HepG2 (cell line): ENCODE measurements around the gene NUDT22. TPM values are rescaled to one million over a fixed set of nuclear protein-coding genes. Genes with fewer than 3 reads are reported as not detected.

Experiments used
- ATAC-seq: fragments of 200-7000 bp; cut with Tn5 transposase; 3 replicates; pipeline ENCODE4 v1.9.1; 2020; ENCODE audit warnings: mild to moderate bottlenecking, moderate library complexity
- BruUV-seq: library from RNA; stranded (reverse); fragments of 400-500 nt; replicated peaks from 2 replicates; lab custom pipeline; 2021; lab: Mats Ljungman, UMichigan
- CTCF ChIA-PET: fragments of 300-600 bp; formaldehyde crosslinking; extraction: SDS; loops from one replicate; lab custom pipeline; 2021; ENCODE audit warnings: low total read pairs, inconsistent platforms, low intra/inter-chr PET ratio; lab: Yijun Ruan, JAX
- POLR2A ChIA-PET: fragments of 350-600 bp; sonication (Branson Sonifier 250); formaldehyde crosslinking; loops from one replicate; lab custom pipeline; 2020; ENCODE audit warnings: antibody characterized with exemption, inconsistent platforms; lab: Yijun Ruan, JAX
- DNase-seq: peaks from one replicate; pipeline ENCODE4 v3.0.0-alpha.2; 2015; ENCODE audit warnings: low spot score
- FAIRE-seq: peaks from 3 replicates; lab custom pipeline; 2011; peaks lifted over from hg19 to GRCh38; lab: Jason Lieb, UNC
- H2AFZ ChIP-seq: one replicate; pipeline ENCODE4 v1.6.1; 2011; ENCODE audit warnings: low read length, inconsistent platforms
- H3K27ac ChIP-seq: fragments of 300-600 bp; 3 replicates; pipeline ENCODE4 v1.8.0; 2011; ENCODE audit warnings: mixed run types, mild to moderate bottlenecking, mixed read lengths, low read length, inconsistent platforms; ENCODE audit not compliant: insufficient read depth; ENCODE audit errors: extremely low read length
- H3K27me3 ChIP-seq, 2 experiments: fragments of 200-600 bp in 1 of 2; 2 replicates in 1 of 2; 3 replicates in 1 of 2; pipeline versions ENCODE4 v1.6.0 to v1.8.0; 2011; ENCODE audit warnings: low read length in 2 of 2, mild to moderate bottlenecking in 2 of 2, moderate library complexity in 2 of 2, inconsistent platforms in 1 of 2; ENCODE audit not compliant: insufficient read depth in 2 of 2, control insufficient read depth in 1 of 2
- H3K36me3 ChIP-seq, 2 experiments: fragments of 200-600 bp in 1 of 2; replicated peaks in 1 of 2; 2 replicates in 1 of 2; 3 replicates in 1 of 2; pipeline versions ENCODE4 v1.5.1 to v1.8.0; 2011; ENCODE audit warnings: low read length in 2 of 2, inconsistent platforms in 1 of 2; ENCODE audit not compliant: insufficient read depth in 2 of 2, control insufficient read depth in 1 of 2
- H3K4me1 ChIP-seq: 2 replicates; pipeline ENCODE4 v1.5.1; 2012; ENCODE audit warnings: low read length, inconsistent platforms; ENCODE audit not compliant: insufficient read depth
- H3K4me2 ChIP-seq: 2 replicates; pipeline ENCODE4 v1.6.0; 2011; ENCODE audit warnings: low read depth, low read length, inconsistent platforms
- H3K4me3 ChIP-seq, 3 experiments: fragments of 200-600 bp in 1 of 3; sonication (generic), shearing (Covaris generic) in 1 of 3; replicated peaks in 1 of 3; 2 replicates each; pipeline ENCODE4 v1.5.1; 2011 to 2016; ENCODE audit warnings: low read length in 3 of 3, inconsistent platforms in 2 of 3, low read depth in 2 of 3, mild to moderate bottlenecking in 2 of 3, control low read depth in 1 of 3, mixed read lengths in 1 of 3; ENCODE audit not compliant: insufficient read depth in 1 of 3
- H3K79me2 ChIP-seq: one replicate; pipeline ENCODE4 v1.6.1; 2011; ENCODE audit warnings: low read length, inconsistent platforms; ENCODE audit not compliant: insufficient read depth
- H3K9ac ChIP-seq: 2 replicates; pipeline ENCODE4 v1.6.0; 2011; ENCODE audit warnings: mild to moderate bottlenecking, low read depth, low read length, inconsistent platforms; ENCODE audit not compliant: insufficient read depth
- H3K9me3 ChIP-seq: 2 replicates; pipeline ENCODE4 v1.5.1; 2012; ENCODE audit warnings: mild to moderate bottlenecking, low read length
- H4K20me1 ChIP-seq: 2 replicates; pipeline ENCODE4 v1.6.0; 2011; ENCODE audit warnings: inconsistent platforms, mild to moderate bottlenecking, low read length, moderate library complexity; ENCODE audit not compliant: insufficient read depth
- FOXA1 ChIP-seq, 2 experiments: fragments of 450-650 bp in 1 of 2; sonication (generic) in 1 of 2; formaldehyde crosslinking in 1 of 2; IDR thresholded peaks; 2 replicates each; pipeline versions ENCODE4 v1.4.0 to v1.6.1; 2016 to 2020; ENCODE audit warnings: missing genetic modification reagents in 1 of 2
- HCFC1 ChIP-seq: fragments of 150-350 bp; IDR thresholded peaks from 2 replicates; pipeline ENCODE4 v1.6.1; 2014; ENCODE audit warnings: low read depth, low read length
- KLF15 ChIP-seq: sonication (generic); formaldehyde crosslinking; IDR thresholded peaks from 2 replicates; pipeline ENCODE4 v1.8.1; 2023; ENCODE audit warnings: borderline replicate concordance, mild to moderate bottlenecking, inconsistent platforms, missing genetic modification reagents, mixed read lengths
- MEIS2 ChIP-seq: sonication (generic); formaldehyde crosslinking; IDR thresholded peaks from 2 replicates; pipeline ENCODE4 v1.9.0; 2021; ENCODE audit warnings: mild to moderate bottlenecking, missing genetic modification reagents
- MLLT10 ChIP-seq: sonication (generic); formaldehyde crosslinking; IDR thresholded peaks from 2 replicates; pipeline ENCODE4 v1.4.0; 2020; ENCODE audit warnings: missing genetic modification reagents
- MZF1 ChIP-seq: sonication (generic); formaldehyde crosslinking; IDR thresholded peaks from 2 replicates; pipeline ENCODE4 v1.8.1; 2023; ENCODE audit warnings: mild to moderate bottlenecking, missing genetic modification reagents, borderline replicate concordance
- NFE2 ChIP-seq: sonication (generic); formaldehyde crosslinking; IDR thresholded peaks from 2 replicates; pipeline ENCODE4 v1.4.0; 2020; ENCODE audit warnings: missing genetic modification reagents
- NFE2L1 ChIP-seq: sonication (generic); formaldehyde crosslinking; IDR thresholded peaks from 2 replicates; pipeline ENCODE4 v1.4.0; 2020; ENCODE audit warnings: missing genetic modification reagents, mild to moderate bottlenecking, borderline replicate concordance
- NR2F1 ChIP-seq, 2 experiments: fragments of 450-650 bp in 1 of 2; formaldehyde crosslinking in 1 of 2; IDR thresholded peaks; 2 replicates each; pipeline versions ENCODE4 v1.5.0 to v1.6.1; 2016 to 2020; ENCODE audit warnings: mild to moderate bottlenecking in 1 of 2, missing compliant biosample characterization in 1 of 2, missing genetic modification reagents in 1 of 2, moderate library complexity in 1 of 2
- ZBTB3 ChIP-seq: sonication (generic); formaldehyde crosslinking; IDR thresholded peaks from 2 replicates; pipeline ENCODE4 v1.4.0; 2020; ENCODE audit warnings: low read depth, mild to moderate bottlenecking, moderate library complexity, missing genetic modification reagents, borderline replicate concordance
- ZBTB7B ChIP-seq: sonication (generic); formaldehyde crosslinking; IDR thresholded peaks from 2 replicates; pipeline ENCODE4 v1.4.0; 2020; ENCODE audit warnings: missing genetic modification reagents
- ZNF292 ChIP-seq: sonication (generic); formaldehyde crosslinking; IDR thresholded peaks from 2 replicates; pipeline ENCODE4 v1.8.1; 2022; ENCODE audit warnings: mild to moderate bottlenecking, low read depth, missing genetic modification reagents, borderline replicate concordance
- ZNF33A ChIP-seq: sonication (generic); formaldehyde crosslinking; IDR thresholded peaks from 2 replicates; pipeline ENCODE4 v1.5.1; 2020; ENCODE audit warnings: missing genetic modification reagents, mild to moderate bottlenecking, moderate library complexity, borderline replicate concordance
- ZNF33B ChIP-seq: sonication (generic); formaldehyde crosslinking; IDR thresholded peaks from 2 replicates; pipeline ENCODE4 v1.5.1; 2020; ENCODE audit warnings: mild to moderate bottlenecking, missing genetic modification reagents
- ZNF816 ChIP-seq: sonication (generic); formaldehyde crosslinking; IDR thresholded peaks from 2 replicates; pipeline ENCODE4 v1.8.0; 2022; ENCODE audit warnings: missing genetic modification reagents, mild to moderate bottlenecking, borderline replicate concordance
- WGBS: methylation state at CpG from one replicate; pipeline ENCODE4 v1.1.6; 2017; ENCODE audit warnings: low lambda C conversion rate; 5-methylcytosine and 5-hydroxymethylcytosine counted together
- in situ Hi-C: cut with HindIII; loops from 2 replicates; pipeline ENCODE4 v1.10.0; 2017; ENCODE audit warnings: low pct_unique_long_range_greater_than_20kb; ENCODE audit not compliant: extremely low pct_ligation_motif_present
- intact Hi-C: fragments of 100-400 bp; cut with micrococcal nuclease; formaldehyde crosslinking; loops from one replicate; pipeline ENCODE4 v1.10.0; 2022; ENCODE audit not compliant: unreplicated experiment
- polyA plus RNA-seq, 8 experiments: library from polyadenylated mRNA; depleted of rRNA in 3 of 8; stranded (reverse) in 7 of 8; unstranded in 1 of 8; fragments of >200 nt; fragmentation: Illumina TruSeq in 4 of 8; extraction: Trizol in 4 of 8; gene quantifications; 2 replicates each; pipeline versions ENCODE4 v1.2.1 to v1.2.3, GENCODE V29; 2011 to 2016; ENCODE audit warnings: low read depth in 4 of 8, missing spikeins in 1 of 8, mixed read lengths in 1 of 8; ENCODE audit not compliant: insufficient read depth in 1 of 8
- total RNA-seq, 5 experiments: library from RNA; depleted of rRNA; stranded (reverse); fragments of >200 nt; fragmentation: Illumina TruSeq; extraction: Trizol; gene quantifications; 2 replicates each; pipeline ENCODE4 v1.2.3, GENCODE V29; 2016; ENCODE audit warnings: low read depth in 1 of 5
- TF ChIP-seq, protein P1 (sequence below): sonication (generic); formaldehyde crosslinking; IDR thresholded peaks from 2 replicates; pipeline ENCODE4 v1.5.0; 2020; ENCODE audit warnings: mild to moderate bottlenecking, missing genetic modification reagents, borderline replicate concordance
- TF ChIP-seq, protein P2 (sequence below): sonication (generic); formaldehyde crosslinking; IDR thresholded peaks from 2 replicates; pipeline ENCODE4 v1.4.0; 2020; ENCODE audit warnings: missing genetic modification reagents; ENCODE audit errors: not compliant biosample characterization

Gene NUDT22
- total and polyA plus RNA-seq, 2 of the 13 experiments (the other 11 are each of a cell fraction or from before 2014, with no cell fraction given): 33.5 to 39.8 TPM

DNA sequence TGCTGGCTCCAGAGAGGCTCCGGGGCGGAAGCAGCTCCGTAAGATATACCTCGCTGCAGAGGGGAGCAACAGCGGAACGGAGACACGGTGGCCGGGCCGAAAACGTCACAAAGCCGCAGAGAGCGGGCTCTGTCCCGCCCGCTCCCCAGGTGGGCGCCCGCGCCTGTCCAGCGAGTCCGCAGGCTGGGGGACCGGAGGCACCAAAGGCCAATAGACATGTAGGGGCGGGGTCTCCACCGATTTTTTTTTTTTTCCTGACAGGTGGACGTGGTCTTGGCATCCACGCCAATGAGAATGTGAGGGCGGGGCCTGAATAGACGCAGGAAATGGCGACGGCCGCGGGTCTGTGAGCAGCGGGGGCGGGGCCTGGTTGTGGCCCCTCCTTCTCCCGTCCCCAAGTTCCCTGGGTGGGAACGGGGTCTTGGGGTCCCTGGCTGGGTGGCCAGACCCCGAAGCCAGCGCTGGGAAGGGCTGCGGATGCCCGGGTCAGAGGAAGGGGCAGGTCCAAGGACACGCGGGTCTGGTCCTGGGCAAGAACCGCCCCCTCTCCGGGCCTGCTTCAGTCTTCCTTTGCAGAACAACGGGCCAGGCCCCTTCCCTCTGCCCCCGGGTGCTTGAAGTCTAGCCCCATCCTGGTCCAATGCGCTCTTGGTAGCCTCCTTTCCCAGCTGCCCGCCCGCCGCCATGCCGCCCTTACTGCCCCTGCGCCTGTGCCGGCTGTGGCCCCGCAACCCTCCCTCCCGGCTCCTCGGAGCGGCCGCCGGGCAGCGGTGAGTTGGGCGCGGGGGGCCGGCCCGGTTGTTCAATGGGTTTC lies 4.3 kb downstream of the NUDT22 start, which contains the start of gene DNAJC4:
DNAJC4 (plus strand) TSS at position 378 of the 814 bp plus-strand sequence; CDS start at position 685, 307 bp downstream.
- POLR2A ChIA-PET: interaction anchor here (1.0 to 2.6 kb wide), 2 partner anchors 11 to 40 kb away, joined by 4 to 8 read pairs; partner anchors contain the start of gene FKBP2
- no peak for TF ChIP-seq ZNF33A
- TF ChIP-seq HCFC1: no peak
- TF ChIP-seq NFE2L1 (CRISPR knock-in tag): no peak
- no peak for TF ChIP-seq MZF1 (CRISPR knock-in tag)
- TF ChIP-seq, protein P1, sequence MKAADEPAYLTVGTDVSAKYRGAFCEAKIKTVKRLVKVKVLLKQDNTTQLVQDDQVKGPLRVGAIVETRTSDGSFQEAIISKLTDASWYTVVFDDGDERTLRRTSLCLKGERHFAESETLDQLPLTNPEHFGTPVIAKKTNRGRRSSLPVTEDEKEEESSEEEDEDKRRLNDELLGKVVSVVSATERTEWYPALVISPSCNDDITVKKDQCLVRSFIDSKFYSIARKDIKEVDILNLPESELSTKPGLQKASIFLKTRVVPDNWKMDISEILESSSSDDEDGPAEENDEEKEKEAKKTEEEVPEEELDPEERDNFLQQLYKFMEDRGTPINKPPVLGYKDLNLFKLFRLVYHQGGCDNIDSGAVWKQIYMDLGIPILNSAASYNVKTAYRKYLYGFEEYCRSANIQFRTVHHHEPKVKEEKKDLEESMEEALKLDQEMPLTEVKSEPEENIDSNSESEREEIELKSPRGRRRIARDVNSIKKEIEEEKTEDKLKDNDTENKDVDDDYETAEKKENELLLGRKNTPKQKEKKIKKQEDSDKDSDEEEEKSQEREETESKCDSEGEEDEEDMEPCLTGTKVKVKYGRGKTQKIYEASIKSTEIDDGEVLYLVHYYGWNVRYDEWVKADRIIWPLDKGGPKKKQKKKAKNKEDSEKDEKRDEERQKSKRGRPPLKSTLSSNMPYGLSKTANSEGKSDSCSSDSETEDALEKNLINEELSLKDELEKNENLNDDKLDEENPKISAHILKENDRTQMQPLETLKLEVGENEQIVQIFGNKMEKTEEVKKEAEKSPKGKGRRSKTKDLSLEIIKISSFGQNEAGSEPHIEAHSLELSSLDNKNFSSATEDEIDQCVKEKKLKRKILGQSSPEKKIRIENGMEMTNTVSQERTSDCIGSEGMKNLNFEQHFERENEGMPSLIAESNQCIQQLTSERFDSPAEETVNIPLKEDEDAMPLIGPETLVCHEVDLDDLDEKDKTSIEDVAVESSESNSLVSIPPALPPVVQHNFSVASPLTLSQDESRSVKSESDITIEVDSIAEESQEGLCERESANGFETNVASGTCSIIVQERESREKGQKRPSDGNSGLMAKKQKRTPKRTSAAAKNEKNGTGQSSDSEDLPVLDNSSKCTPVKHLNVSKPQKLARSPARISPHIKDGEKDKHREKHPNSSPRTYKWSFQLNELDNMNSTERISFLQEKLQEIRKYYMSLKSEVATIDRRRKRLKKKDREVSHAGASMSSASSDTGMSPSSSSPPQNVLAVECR (CRISPR knock-in tag): peak; percentile 64
- TF ChIP-seq ZBTB3 (CRISPR knock-in tag): no peak
- no peak for TF ChIP-seq KLF15 (CRISPR knock-in tag)
- TF ChIP-seq NR2F1 (CRISPR knock-in tag; IDR thresholded peaks at IDR 0.05): no peak
- TF ChIP-seq, protein P2, sequence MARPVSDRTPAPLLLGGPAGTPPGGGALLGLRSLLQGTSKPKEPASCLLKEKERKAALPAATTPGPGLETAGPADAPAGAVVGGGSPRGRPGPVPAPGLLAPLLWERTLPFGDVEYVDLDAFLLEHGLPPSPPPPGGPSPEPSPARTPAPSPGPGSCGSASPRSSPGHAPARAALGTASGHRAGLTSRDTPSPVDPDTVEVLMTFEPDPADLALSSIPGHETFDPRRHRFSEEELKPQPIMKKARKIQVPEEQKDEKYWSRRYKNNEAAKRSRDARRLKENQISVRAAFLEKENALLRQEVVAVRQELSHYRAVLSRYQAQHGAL (CRISPR knock-in tag): no peak
- peak; percentile 85 for TF ChIP-seq ZBTB7B (CRISPR knock-in tag)
- no peak for TF ChIP-seq NFE2
- TF ChIP-seq ZNF816 (CRISPR knock-in tag): no peak
- TF ChIP-seq MEIS2 (CRISPR knock-in tag): peak; percentile 85
- 0 out of 2 replicates have a peak, but pooled peaks have one; percentile 9 for TF ChIP-seq ZNF33B (CRISPR knock-in tag)
- TF ChIP-seq MLLT10 (CRISPR knock-in tag): no peak
- TF ChIP-seq FOXA1 (IDR thresholded peaks at IDR 0.05): no peak
- TF ChIP-seq FOXA1 (CRISPR knock-in tag; IDR thresholded peaks at IDR 0.05): no peak
- TF ChIP-seq ZNF292: 0 out of 2 replicates have a peak, but pooled peaks have one; percentile 24

More for the DNA sequence above, 4.3 kb downstream of the NUDT22 start, which contains the start of gene DNAJC4:
- Histone ChIP-seq H3K4me2 (peak within 1 kb of the TSS; percentile 88), H3K4me1 (peaks cover 58% of the 10 kb centered on the region), H3K27me3 (no peaks in the 10 kb centered on the region), H3K4me3 (peak within 1 kb of the TSS; percentile 94 to 96 (median 95)), H3K79me2 (peaks cover 1% of the 10 kb centered on the region), H3K9me3 (no peaks in the 10 kb centered on the region), H2AFZ (no peak within 1 kb of the TSS), H4K20me1 (no peaks in the 10 kb centered on the region), H3K27ac (peak within 1 kb of the TSS; percentile 75), H3K36me3 (no peaks in the 10 kb centered on the region), H3K9ac (peak within 1 kb of the TSS; percentile 80)
- intact Hi-C loops (no loop called here), in situ Hi-C loops (no loop called here)
- FAIRE-seq: peak; percentile 73
- peak; percentile 64 for ATAC-seq
- DNase-seq: peak; percentile 96
- WGBS: 7% methylated on average over 5 of the region's 62 CpGs
- BruUV-seq: no TSS peak
- CTCF ChIA-PET: no interaction called here
